HG02840 (cell line): ENCODE measurements around the gene RAB27A.

Source experiments
- ATAC-seq: cut with Tn5 transposase; IDR thresholded peaks from one replicate; pipeline ENCODE4 v1.9.1; 2021; ENCODE audit warnings: mild to moderate bottlenecking, moderate library complexity, moderate number of reproducible peaks; ENCODE audit not compliant: unreplicated experiment, low FRiP score

The RAB27A gene

DNA sequence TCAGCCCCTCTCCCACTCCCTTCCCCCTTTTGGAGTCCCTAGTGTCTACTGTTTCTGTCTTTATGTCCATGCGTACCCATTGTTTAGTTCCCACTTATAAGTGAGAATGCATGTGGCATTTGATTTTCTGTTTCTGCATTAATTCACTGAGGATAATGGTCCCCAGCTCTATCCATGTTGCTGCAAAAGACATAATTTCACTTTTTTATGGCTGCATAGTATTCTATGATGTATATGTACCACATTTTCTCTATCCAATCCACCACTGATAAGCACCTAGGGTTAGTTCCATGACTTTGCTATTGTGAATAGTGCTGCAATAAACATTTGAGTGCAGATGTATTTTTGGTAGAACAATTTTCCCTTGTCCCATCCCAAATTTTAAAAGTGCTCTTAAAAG lies 58.7 kb downstream of the RAB27A start:
- no peak for ATAC-seq

DNA sequence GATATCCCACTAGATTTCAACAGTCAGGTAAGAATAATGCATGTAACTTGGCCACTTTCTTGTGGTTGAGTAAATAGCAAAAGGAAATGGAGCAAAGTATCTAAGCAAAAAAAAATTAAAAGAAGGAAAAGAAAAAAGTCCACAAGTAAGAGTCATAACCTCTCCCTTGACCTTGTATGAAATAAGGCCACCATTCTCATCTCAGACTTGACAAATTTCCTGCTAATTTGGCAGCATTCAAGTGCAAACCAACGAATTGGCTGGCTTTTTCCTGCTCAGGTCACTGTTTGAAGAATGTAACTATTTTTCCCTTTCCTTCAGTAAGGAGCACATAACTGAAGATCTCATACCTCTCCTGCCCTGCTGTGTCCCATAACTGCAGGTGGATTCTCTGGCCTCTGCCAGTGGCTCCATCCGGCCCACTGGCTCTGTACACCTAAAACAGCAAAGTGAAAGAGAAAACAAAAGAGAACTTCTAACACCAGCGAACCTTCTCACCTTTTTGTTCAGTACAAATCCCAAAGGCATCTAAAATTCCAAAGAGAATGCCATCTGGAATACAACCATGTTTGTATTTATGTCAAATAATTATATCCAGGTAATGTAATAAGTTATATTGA lies 59.5 kb downstream of the RAB27A start:
- no peak for ATAC-seq

DNA sequence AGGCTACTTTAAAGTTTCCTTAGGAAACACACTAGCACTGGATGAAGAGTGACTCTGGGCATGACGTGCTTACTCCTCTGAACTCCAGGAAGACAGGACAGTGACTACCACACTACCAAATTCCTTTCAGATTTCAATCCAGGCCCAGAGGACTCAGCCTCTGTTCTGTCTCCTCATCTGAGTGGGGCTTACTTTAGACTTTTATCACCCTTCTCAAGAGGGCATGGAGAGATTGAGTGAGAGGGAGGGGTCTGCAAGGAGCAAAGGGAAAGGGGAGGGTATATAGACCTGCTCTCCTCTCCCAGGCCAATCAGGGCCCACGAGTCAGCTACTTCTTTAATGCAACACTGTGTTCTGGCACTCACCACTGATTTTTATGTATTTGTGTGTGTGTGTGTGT lies 63.5 kb downstream of the RAB27A start:
- no peak for ATAC-seq

DNA sequence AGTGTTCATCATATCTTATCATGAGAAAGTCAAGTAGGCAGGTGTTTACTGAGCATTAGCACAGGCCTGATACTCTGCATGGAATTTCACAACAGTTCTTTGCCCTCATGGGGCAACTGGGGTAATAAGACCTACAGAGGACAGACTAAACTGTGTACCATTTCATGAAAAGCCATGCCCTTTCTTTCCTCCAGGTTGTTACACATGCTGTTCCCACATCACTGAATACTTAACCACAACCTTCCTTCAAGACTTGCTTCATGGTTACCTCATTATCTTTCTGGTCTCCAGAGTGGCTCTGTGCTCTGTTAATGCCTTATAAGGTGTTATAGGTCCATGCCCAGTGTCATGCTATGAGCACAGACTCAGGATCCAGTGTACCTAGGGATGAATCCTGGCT lies 64.7 kb downstream of the RAB27A start:
- no peak for ATAC-seq

DNA sequence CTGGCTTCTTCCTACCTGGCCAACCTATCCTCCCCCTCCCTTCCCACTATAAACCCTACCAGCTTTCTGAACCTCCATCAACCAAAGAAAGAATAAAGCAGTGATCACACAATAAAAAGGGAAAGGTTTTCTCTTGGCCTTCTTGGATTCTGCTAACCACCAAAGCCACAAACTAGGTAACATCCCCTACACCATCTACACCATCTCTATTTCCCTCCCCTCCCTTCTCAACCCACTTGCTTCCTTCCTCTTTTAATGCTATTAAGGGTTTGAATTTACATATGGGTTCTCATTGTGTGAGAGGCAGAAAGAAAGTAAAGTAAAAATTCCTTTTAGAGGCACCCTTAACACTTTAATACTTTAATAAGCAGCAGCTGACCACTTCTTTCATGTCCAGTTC lies 67.0 kb downstream of the RAB27A start:
- ATAC-seq = peak; percentile 61

DNA sequence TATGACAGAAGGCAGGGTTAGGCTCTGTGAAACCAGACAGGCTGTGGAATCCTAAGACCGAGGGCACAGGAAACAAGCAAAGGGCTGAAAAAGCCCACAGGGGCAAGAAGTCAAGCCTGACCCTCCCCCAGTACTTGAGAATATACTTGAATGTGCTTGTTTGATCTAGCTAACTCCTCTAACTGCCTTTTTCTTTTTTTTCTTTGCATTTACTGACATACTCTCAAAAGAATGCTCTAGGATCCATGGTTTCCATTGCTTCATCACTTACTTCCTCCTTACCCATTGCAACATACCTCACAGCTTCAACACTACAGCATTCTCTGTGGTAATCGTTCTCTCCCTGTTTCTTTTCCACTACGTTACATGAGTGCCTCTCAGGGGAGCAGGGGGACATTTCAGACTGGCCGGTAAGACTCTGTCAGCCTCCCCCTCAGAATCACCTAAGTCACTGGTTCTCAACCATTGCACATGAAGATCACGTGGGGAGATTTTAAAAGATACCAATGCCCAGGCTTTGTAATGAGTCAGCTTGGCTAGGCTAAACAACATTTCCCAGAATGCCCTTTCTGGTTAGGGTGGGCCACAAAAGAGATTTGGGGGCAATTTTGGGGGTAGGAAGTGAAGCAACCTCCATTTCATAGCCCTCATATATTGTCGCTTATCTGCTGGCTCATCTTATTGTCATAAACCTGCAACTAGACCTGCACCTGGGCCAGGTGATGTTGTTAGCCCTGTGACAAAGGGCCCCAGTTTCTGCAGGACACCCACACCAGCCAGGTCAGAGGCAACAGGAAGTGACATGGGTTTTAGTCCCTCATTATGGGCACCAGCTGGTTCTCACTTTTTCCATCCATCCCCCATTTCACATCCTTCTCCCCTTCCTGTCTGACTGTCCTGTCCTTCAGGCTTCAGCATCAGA lies 68.3 kb downstream of the RAB27A start:
- ATAC-seq = no peak

DNA sequence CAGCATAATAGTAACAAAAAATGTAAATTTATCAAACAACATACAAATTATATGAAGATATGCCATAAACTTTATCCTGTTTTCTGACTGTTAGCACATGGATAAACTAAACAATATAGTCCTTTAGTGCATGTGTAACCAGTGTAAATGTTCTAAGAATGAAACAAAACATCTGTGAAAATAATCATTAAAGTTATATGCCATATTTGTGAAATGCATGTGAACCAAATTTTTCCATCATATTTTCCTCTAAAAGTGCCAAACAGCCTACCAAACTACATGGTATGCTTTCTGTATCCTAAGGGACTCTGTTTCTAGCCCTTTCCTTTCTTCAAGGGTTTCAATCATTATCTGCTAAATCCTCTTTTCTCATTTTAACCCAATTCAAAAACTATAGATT lies 69.0 kb downstream of the RAB27A start:
- no peak for ATAC-seq

DNA sequence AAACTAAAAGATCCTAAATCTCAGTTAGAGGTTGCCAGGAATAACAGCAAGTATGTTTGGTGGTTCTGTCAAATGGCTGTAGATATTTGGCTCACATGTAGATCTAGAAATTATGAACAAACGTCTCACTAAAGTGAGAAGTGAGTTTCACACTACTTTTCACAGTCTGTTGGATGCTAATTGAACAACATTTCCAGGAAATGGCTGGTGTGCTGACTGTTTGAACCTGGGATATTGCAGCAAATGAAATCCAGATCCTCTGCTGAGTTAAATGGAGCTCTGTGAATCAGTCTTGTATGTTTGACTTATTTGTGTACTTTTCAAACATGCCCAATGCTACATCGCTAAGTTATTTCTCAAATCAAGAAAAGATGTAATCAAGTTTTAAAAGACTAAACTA lies 71.6 kb downstream of the RAB27A start:
- no peak for ATAC-seq

DNA sequence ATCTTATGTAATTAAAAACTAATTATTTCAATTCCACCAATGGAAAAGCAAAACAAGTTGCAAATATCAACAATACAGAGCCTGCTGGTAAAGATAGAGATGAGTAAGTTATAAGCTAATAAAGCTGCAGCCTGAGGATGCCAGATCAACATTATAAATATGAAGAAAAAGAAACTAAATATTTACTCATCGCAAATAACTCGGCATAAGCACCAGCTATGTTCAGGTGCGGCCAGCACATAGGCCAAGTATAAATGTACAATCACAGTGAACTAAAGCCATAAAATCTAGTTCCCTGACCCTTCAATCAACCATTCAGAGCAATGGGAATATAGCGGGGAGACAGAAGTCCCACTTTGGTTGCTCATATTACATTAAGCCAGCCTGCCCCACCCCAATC lies 85.1 kb downstream of the RAB27A start:
- ATAC-seq = no peak

DNA sequence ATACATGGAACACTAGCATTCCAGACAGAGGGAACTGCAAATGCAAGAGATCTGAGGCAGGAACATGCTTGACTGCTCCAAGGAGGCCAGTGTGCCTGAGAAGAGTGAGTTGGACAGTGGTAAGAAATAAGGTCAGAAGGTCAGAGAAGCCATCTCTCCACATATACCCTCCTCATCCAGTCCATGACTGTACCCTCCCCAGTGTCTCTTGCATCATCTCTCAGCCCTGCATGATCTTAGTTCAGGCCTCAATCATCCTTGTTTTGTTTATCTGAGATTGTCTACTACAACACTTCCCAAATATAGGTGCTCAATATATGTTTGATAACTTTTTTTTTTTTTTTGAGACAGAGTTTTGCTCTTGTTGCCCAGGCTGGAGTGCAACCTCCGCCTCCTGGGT lies 87.4 kb downstream of the RAB27A start:
- ATAC-seq = no peak

DNA sequence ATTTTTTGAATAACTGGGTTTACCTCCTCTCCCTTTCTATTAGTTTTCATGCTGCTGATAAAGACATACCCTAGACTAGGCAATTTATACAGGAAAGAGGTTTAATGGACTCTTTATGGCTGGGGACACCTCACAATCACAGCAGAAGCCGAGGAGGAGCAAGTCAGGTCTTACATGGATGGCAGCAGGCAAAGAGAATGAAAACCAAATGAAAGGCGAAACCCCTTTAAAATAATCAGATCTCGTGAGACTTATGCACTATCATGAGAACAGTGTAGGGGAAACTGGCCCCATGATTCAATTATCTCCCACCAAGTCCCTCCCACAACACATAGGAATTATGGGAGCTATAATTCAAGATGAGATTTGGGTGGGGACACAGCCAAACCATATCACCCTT lies 90.9 kb downstream of the RAB27A start:
- no peak for ATAC-seq

DNA sequence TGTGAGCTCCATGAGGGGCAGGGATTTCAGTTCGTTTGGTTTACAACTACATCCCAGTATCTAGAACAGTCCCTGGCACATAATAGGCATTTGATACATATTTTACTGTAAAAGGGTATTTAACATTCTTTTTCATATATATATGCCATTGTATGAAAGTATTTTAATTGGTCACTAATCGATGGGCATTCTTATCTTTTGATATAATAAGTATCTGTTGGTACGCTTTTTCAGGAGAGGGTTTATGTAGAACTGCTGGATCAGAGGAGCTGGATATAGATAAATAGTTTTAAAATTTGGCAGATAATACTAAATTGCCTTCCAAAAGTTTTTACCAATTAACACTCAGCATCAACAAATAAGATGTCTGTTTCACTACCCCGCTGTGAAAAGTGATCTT lies 91.9 kb downstream of the RAB27A start:
- no peak for ATAC-seq

DNA sequence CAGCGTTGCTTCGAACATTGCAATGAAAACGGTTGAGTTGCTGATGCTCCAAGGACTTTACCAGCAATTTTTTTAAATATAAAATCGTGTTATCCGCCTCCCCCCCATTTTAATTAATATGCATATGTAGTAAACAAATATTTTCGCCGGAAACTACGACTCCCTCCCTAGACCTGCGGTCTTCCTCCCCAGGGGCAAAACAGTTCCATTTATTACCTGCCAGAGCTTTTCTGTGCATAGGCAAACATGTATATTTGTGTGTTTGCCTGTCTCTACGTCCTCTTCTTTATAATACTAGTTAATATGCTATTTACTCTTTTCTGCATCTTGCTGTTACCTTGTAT lies 92.3 kb downstream of the RAB27A start:
- ATAC-seq = peak; percentile 5

DNA sequence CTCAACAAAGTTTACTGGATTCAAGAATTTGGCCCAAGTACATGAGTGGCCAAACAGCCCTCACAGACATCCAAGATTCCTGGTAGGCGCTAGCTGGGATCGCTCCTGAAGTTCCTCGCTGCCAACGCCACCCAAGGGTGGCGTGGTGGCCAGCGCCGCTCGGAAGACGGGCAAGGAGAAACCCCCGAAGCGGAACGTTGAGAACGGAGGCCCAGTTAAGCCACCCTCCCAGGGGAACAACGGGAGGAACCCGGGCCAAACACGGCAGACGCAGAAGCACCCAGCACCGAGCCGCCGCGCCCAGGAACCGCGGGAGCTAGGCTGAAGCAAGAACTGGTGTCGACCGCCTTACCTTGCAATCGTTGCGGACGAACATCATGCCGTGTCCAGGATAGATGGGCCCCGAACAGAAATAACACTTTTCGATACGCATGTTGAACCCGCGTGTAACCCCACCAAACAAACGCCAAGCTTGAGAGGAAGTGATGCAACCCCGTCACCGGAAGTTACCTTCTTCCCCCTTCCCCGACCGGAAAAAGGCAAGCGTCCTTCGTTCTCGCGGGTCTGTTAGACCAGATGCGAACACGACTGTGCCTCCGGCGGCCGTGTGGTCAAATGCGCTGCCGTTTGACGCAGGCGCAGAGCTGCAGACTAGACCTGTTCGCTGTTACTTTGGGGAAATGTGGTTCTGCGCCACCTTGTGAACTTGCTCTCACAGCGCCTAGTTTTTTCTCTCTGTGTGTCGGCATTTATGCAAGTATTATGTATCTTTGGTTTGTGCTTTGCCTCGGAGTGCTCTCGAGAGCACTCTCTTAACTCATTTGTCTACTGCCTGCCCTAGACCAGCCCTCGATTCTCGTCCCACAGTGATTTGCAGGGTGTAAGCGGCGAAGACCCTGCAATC lies 92.9 kb downstream of the RAB27A start, which contains the start of gene RSL24D1:
Gene RSL24D1 (minus strand): TSS at position 484 of the 904 bp plus-strand sequence. CDS start 51 bp downstream, at position 433.
- ATAC-seq = peak; percentile 97

DNA sequence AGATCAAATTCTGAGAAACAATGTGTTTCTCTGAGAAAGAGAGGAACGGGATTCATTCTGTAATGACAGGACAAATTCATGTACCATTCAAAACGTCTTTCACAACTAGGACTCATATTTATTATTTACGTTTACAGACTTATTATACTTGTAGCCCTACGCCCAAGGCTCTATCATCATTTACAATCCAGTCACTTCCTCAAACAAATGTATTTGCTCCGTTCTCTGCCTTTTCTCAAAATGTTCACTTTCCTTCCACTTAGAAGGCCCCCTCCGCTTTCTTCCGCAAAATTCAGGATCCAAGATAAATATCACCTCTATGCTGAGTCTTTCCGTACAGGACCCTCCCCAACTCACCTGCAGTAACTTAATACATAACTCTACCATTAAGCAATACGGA lies 93.6 kb downstream of the RAB27A start:
- ATAC-seq = no peak

DNA sequence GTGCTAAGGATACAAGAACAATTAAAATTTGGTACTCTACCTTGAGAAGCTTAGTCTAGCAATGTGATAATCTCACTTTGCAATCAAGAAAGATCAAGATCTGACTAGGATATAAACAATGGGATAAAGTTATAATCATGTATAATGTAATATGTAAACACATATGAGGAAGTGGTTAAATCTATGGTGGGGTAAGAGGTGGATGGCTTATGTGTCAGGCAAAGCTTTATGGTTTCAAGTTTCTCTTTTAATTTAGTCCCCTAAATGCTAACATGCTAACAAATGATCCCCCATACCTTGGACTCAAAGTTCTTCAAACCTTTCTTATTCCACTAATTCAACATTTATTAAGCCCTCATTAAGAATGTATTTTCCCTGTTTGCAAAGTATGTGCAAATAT lies 95.4 kb downstream of the RAB27A start:
- no peak for ATAC-seq

DNA sequence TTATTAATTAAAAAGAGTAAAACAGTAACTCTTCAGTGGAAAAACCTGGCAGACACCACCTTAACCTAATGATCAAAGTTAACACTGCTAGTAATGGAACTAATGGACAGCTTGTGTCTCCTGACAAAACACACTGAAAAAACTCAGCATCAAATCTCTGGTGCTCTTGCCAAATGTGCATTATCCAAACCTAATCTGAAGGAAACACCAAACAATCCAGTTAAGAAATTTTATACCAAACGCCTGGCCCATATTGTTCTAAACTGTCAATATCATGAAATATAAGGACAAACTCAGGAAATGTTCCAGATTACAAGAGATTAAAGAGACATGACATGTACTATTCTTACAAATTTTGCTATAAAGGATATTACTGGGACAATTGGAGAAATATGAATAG lies 103.3 kb downstream of the RAB27A start:
- no peak for ATAC-seq

DNA sequence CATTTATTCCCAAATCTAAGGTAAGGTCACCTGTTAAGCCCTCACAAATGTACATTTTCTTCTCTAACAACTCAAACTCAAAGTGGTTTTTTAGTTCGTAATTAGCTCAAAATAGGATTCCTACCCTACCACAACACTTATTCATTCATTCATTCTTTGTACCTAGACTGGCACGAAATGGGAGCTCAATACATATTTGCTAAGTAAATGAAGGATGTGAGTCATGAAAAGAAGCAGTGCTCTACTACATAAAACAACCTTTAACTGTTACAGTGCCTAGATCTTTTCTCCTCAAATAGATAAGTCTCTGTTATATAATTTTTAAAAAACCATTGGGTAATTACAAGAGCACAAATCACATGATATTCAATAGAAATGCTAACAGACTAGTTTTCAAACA lies 105.9 kb downstream of the RAB27A start:
- no peak for ATAC-seq

DNA sequence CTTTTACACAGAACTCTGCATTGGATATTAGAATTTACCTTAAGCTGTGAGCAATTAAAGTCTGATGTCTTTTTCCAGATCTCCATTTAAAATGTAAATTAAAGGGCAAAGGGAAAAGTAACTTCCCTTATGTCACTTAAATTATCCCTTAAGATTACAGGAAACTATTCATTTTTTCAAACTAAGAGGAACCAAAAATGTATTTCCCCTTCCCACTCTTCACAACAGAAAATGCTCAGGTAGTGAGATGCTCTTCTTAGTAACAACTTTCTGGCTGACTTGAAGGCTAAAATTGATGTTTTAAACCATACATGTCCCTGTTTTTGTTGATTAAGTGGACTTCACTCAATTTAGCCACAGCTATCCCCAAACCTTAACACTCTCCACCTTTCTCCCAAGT lies 110.5 kb downstream of the RAB27A start:
- ATAC-seq = no peak

DNA sequence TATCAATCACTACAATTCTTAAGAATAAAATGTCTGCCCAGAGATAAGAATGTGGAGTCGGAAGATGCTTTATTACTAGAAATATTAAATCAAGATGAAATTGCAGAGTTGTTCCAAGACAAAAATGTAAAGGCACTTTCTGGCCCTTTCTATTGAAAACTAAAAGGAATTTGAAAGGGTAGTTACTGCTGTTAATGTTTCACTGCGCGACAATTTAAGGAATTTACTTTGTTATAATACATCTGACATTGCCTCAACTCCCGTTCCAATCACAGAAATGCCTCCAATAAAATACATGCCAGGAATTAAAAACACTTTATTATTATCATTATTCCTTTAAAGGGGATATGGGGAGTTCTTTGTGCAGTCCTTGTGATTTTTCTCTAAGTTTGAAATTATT lies 119.3 kb downstream of the RAB27A start:
- no peak for ATAC-seq

DNA sequence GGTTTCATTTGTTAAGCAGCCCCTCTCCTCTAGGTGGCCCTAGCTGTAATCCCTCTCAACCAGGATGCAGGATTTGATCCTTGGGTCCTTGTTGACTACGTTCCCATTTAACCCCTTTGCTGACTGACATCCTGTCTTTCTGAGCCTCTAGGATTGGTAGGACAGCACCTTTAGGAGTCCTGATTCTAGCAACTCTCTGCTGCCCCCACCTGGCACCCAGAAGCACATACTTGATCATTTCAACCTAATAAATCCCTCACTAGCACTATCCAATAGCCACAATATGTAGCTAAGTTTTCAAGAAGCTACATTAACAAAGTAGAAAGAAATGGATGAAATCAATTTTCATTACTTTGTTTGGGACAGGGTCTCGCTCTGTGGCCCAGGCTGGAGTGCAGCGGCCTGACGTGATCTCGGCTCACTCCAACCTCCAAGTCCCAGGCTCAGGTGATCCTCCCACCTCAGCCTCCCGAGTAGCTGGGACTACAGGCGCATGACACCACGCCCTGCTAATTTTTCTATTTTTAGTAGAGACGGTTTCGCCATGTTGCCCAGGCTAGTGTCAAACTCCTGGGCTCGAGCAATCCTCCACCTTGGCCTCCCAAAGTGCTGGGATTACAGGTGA lies 121.2 kb downstream of the RAB27A start:
- ATAC-seq = peak; percentile 83
